Activated CD8-positive, alpha-beta memory T cell treated with anti-CD3 and anti-CD28 coated beads, Interleukin-2, amount 50 U/mL, for 4 hours (primary cell): ENCODE data around the gene PLCL2.

ENCODE experiments used
- DNase-seq: peaks from one replicate; pipeline ENCODE4 v3.0.0-alpha.2; 2020

PLCL2 gene

DNA sequence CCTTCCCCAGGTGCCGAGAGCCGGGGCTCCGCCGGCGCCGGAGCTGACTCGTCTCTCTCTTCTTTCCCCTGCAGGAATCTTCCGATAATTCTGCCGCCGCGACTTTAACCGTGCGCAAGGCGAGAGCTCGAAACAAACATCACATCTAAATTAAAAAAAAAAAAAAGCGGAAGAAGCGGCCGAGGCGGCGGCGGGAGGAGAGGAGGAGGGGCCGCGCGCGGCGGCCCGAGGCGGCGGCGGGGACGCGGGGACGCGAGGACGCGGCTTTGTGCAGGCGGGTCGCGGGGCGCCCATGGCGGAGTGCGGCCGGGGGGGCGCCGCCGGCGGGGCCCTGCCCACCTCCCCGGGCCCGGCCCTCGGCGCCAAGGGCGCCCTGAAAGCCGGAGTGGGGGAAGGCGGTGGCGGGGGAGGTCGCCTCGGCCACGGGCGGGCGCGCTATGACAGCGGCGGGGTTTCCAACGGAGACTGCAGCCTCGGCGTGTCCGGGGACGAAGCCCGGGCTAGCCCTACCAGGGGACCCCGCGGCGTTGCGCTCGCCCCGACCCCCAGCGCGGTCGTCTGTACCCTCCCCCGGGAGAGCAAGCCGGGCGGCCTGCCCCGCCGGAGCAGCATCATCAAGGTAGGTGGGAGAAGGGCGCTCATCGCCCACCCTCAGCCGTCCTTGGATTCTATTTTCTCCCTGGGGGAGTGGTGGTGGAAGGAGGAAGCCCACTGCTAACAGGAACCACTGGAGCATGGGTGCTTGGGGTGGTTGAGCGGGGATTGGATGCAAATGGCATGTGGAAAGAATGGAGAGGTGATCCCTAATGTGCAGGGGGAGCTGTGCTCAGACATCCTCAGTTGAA is at the start of gene PLCL2:
TSS of gene PLCL2 (plus strand) at position 208 of the 845 bp plus-strand sequence. CDS start at position 293, 85 bp downstream.
- DNase-seq, result peak; percentile 71

DNA sequence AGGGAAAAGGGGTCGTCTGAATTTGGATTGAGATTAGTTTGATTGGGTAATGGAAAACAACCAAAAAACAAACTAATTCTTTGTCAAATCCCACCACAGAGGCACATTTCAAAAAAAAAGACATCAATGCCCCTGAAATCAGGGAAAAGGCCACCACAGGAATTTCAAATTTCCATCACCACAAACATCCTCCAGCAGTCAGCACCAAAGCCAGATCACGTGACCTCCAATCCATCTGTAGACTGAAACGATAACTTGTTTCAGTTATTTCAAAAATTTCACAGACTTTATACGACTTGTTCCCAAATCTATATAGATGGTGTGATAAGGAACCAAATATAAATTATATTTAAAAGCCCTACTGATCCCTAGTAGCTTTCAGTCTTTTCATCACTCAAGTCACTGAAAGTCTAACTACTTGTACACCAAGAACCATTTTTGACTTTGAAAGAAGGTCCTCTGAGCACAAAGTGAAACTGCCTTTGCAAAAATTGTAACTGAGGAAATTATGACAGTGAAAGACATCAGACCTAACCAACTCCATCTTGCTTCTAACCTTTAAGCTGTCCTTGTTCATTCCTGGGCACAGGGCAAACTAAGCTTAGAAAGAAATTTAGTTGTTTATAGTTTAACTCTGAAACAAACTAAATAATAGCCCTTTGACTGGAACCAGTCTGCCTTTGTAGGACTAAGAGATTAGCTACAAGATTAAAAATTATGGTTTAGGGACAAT is 48.1 kb upstream of the PLCL2 start:
- no peak for DNase-seq

DNA sequence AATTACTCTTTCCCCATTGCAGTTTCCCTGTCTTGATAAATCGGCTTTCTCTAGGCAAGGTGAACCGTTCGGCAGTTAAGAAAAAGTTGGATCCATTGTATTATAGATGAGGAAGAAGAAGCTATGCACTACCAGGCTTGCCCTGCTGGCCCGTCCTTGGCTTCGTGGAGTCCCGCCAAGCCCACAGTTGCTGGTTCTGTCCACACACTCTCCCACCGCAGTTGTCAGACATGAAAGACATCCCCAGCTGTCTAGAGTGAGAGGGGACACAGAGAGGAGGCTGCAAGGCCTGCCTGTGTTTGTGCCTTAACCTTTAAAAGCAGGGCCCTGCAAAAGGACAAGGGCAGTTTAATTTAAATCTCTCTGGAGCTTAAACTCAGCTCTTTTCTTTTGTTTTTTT is 47.2 kb upstream of the PLCL2 start:
- DNase-seq, result no peak

- no peak for DNase-seq
These were observed 46.2 kb upstream of the PLCL2 start for GRCh38 chr3:16838561-16838960.

- DNase-seq, result no peak
These were observed 45.3 kb upstream of the PLCL2 start for GRCh38 chr3:16839271-16840100.

DNA sequence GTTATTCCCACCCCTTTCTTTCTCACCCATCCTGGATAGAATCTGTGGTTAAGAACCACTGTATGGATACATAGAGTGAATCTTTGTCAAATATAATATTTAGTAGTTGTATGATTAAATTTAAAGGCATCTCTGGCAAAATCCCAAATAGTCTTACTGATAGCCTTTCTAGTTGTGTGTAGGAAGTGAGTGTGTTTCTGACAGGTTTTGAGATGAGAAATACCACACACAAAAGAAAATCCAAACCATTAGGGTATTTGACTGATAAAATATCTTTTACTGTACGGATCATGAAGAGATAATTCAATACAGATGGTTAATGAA is 44.7 kb upstream of the PLCL2 start:
- no peak for DNase-seq

DNA sequence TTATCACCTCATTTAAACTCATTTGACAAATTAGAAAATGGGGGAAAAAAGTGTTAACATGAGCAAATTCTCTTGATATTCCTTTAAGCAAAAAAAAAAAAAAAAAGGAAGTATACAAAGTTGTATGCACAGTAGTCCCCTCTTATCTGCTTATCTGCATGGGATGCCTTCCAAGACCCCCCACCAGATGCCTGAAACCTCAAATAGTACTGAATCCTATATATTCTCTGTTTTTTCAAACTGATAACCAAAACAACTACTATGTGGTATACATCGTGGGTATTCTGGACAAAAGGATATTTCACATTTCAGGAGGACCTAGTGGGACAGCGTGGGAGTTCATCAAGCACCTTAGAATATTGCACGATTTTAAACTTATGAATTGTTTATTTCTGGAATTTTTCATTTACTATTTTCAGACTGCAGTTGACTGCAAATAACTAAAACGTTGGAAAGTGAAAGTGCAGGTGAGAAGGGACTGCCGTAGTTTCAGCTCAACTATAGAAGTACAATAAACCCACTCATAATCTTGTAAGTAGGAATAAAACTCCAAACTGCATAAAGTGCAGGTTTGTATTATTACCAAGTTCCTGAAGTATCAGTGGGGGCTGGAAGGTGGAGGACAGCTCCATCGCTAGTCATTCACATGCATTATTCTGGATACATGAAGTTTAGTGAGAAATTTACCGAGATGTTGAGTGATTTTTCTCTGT is 43.6 kb upstream of the PLCL2 start:
- no peak for DNase-seq

- peak; percentile 25 for DNase-seq
These were observed 42.9 kb upstream of the PLCL2 start for GRCh38 chr3:16841904-16842271.

- DNase-seq, result peak; percentile 67
These were observed 42.2 kb upstream of the PLCL2 start for GRCh38 chr3:16842272-16843270.

GRCh38 chr3:16844222-16844621 is 40.5 kb upstream of the PLCL2 start:
- DNase-seq, result no peak

GRCh38 chr3:16844791-16845190 is 40.0 kb upstream of the PLCL2 start:
- DNase-seq, result no peak

- no peak for DNase-seq
These were observed 38.2 kb upstream of the PLCL2 start for GRCh38 chr3:16846373-16847080.

DNA sequence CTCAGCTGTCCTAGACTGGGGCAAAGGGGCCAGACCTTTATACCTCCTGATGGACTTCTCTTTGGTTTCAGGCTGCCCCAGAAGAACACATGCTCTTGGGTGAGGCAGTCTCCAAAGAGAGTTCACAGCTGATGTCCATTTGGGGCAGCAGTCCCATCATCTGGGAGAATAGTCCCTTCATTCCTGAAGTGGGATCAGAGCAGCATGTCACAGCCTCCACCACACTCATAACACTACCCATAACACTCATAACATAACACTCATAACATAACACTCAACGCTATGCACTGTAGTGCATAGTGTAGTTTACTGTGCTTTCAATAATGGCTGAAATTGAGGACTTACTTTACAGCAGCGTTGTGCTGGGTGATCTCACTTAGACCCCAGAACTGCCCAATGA is 36.7 kb upstream of the PLCL2 start:
- DNase-seq, result no peak

DNA sequence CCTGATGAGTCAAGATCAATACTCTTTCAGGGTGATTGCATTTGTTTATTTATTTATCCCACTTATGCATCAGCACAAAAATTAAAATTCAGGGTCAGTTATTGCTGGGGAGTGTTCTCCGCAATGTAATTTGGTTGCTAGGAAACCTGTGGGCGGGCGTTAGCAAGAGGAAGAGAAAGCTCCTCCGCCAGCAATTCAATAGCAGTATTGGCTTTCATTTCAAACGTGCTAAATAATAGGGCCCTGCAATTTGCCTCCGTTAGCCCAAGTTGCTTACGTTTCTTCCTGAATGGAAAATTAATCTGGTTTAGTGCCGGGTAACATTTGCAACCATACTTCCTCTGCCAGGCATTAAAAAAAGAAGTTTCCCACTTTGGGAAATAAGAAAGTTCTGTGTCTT is 35.5 kb upstream of the PLCL2 start:
- DNase-seq, result peak; percentile 69

DNA sequence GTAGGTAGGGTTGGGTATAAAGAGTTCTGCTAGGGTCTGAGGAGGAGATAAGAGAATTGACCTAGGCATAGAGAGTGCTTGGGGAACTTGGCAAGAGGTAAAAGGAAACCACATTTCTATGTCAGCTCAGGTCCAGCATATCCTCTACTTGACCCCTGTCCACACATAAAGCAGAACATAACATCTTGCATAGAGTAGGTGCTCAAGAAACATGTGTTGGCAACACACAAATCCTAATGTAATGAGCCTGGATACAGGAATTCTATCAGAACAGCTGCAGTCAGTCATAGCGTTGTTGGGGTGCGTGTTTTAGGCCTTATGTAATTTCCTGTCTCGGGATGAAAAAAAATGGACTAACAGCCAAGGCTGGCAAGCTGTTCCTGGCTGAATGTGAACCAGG is 35.0 kb upstream of the PLCL2 start:
- no peak for DNase-seq

DNA sequence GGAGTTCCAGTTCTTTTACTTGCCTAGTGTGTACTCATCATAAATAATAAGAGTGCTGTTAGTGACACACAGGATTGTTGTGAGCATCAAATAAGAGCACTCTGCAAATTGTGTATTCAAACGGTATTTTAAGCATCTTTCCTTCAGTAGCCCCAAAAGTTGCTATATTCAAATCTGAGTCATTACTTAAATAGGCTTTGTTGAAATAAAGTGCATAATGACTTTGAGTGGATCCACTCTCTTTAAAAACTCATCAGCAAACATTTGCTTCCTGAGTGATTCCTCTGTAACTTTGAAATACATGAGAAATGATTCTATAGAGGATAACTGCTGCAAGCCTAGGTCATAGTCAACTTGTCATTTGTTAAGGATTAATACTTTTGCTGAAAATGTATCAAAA is 29.3 kb upstream of the PLCL2 start:
- no peak for DNase-seq

DNA sequence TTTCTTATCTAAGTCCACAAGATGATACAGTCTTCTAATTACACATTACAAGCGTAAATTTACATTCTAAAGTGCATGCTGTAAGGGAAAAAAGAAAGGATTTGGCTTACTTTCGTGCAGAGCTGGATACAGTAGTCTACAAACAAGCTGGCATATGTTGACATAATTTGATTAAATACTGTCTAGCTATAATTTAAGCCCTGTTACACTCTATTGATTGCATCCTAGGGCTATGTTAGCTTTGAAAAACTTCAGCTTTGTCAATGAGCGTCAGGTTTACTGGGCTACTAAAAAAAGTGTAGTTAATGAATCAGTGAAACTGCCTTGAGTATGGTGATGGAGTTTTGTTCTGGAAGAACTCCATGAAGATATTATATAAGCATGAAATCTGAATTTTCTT is 24.5 kb upstream of the PLCL2 start:
- DNase-seq, result no peak

DNA sequence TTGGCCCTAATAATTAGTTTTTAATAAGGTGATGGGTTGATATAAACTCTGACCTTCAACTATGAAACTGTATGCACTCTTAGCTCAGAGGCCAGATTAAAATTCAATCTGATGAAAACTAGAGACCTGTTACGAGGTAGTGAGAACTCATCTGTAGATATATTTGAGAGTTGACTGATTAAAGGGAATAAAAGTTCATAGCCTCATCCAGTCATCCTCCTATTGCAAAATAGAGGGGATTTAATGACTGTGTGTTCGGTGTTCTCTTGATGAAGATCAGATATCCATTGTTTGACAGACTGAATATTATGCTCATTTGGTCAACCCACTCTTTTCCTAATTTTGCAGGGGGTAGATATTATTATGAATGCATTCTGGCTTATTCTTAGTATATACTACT is 23.3 kb upstream of the PLCL2 start:
- no peak for DNase-seq

DNA sequence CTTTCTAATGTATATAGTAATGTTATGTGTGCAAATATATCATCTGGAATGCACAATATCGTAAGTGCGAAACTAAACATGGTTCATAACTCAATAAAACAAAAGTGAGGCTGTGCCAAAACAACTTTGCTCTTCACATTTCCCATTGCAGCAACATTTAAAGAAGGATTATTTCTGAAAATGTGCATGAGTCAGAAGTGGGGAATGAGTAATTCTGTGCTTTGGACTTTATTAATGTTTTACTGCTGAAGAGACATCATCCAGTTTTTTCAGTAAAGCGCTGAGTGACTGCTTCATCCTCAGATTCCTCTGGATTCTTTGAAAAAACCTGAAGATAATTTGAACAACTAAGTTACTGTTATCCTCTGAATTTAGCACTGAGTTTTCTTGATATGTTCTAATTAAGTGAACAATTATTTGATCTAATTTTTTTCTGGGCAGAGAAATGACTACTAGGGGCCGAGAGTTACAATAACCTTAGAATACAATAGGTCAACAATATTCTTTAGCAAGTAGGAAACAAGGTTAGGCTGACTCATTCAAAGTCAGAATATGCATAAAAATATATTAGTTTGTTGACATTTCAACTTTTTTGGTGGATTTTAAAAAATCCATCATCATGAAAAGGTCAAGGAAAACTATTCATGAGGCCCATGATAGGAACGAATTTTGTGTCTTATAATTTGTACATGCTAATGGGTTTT is 20.0 kb upstream of the PLCL2 start:
- DNase-seq, result no peak

DNA sequence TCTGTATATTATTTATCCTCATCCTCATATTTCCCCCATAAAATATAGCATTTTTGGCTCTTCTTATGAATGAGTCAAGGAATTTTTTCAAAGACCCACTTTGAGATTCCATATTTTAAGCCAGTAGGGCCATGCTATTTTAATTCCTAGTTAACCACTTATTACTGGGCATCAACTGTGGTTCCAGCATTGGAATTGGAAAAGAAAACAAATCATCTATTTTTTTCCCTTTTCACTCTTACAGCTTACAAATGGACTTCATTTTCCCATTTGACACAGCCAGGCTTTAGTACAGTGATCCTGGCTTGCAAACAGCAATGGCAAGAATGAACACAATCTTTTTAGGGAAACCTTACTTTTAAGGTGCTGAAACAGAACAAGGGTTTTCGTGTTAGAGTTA is 19.4 kb upstream of the PLCL2 start:
- DNase-seq, result no peak
